H1 (cell line): Measurements from ENCODE around the gene MOB3B. TPM values are rescaled to one million over a fixed set of nuclear protein-coding genes. Genes with fewer than 3 reads are reported as not detected.

ENCODE experiments used
- CTCF ChIA-PET: fragments of 300-600 bp; sonication (Branson Sonifier 250); formaldehyde crosslinking; loops from one replicate; lab custom pipeline; 2021; ENCODE audit not compliant: partially characterized antibody; lab: Charles Lee
- POLR2A ChIA-PET: fragments of 300-600 bp; sonication (Branson Sonifier 250); formaldehyde crosslinking; loops from one replicate; lab custom pipeline; 2021; ENCODE audit warnings: inconsistent platforms; ENCODE audit not compliant: partially characterized antibody; lab: Charles Lee
- DNase-seq, 2 experiments: peaks; one replicate each; pipeline versions ENCODE4 v3.0.0 to v3.0.0-alpha.2; 2010 to 2022; ENCODE audit warnings: low spot score in 2 of 2, low read depth in 1 of 2, mixed read lengths in 1 of 2
- FAIRE-seq: peaks from 2 replicates; lab custom pipeline; 2011; peaks lifted over from hg19 to GRCh38; lab: Jason Lieb, UNC
- H2AFZ ChIP-seq: 2 replicates; pipeline ENCODE4 v1.8.1; 2012; ENCODE audit warnings: low read length, inconsistent platforms
- H2AK5ac ChIP-seq: 2 replicates; pipeline ENCODE4 v1.6.1; 2013; ENCODE audit warnings: low read depth, low read length
- H2BK120ac ChIP-seq: replicated peaks from 2 replicates; pipeline ENCODE3; 2013; ENCODE audit warnings: low read depth, low read length, inconsistent platforms
- H2BK12ac ChIP-seq: 2 replicates; pipeline ENCODE4 v1.6.1; 2013; ENCODE audit warnings: low read depth, low read length
- H2BK15ac ChIP-seq: 2 replicates; pipeline ENCODE4 v1.6.1; 2013; ENCODE audit warnings: low read length
- H2BK20ac ChIP-seq: 2 replicates; pipeline ENCODE4 v1.6.1; 2013; ENCODE audit warnings: low read length
- H2BK5ac ChIP-seq: 2 replicates; pipeline ENCODE4 v1.6.1; 2013; ENCODE audit warnings: low read depth, low read length
- H3K14ac ChIP-seq: 2 replicates; pipeline ENCODE4 v1.6.1; 2013; ENCODE audit warnings: inconsistent platforms; ENCODE audit not compliant: insufficient read length
- H3K18ac ChIP-seq: 2 replicates; pipeline ENCODE4 v1.6.1; 2013; ENCODE audit warnings: low read length; ENCODE audit errors: extremely low read depth
- H3K23ac ChIP-seq: 2 replicates; pipeline ENCODE4 v1.6.1; 2013; ENCODE audit warnings: inconsistent platforms; ENCODE audit not compliant: insufficient read length
- H3K23me2 ChIP-seq: 2 replicates; pipeline ENCODE4 v1.6.1; 2013; ENCODE audit warnings: low read depth, low read length
- H3K27ac ChIP-seq: 2 replicates; pipeline ENCODE4 v1.6.1; 2011; ENCODE audit warnings: low read depth, low read length, inconsistent platforms
- H3K27me3 ChIP-seq, 4 experiments: replicated peaks in 1 of 4; 1 replicate in 1 of 4; 2 replicates in 3 of 4; pipeline versions ENCODE4 v1.6.1 to v1.8.1; 2011 to 2013; ENCODE audit warnings: low read length in 3 of 4, mild to moderate bottlenecking in 3 of 4, inconsistent platforms in 2 of 4, mixed read lengths in 2 of 4, moderate library complexity in 1 of 4; ENCODE audit not compliant: control insufficient read depth in 3 of 4, insufficient read depth in 3 of 4; ENCODE audit errors: extremely low read depth in 1 of 4
- H3K36me3 ChIP-seq, 4 experiments: 2 replicates each; pipeline versions ENCODE4 v1.6.1 to v1.8.1; 2011 to 2013; ENCODE audit warnings: mild to moderate bottlenecking in 4 of 4, low read length in 3 of 4, moderate library complexity in 2 of 4, control low read depth in 1 of 4, inconsistent platforms in 1 of 4; ENCODE audit not compliant: insufficient read depth in 4 of 4, control insufficient read depth in 2 of 4
- H3K4ac ChIP-seq: replicated peaks from 2 replicates; pipeline ENCODE3; 2013; ENCODE audit warnings: low read length, low read depth, mixed read lengths, inconsistent platforms; ENCODE audit not compliant: insufficient read length
- H3K4me1 ChIP-seq, 4 experiments: replicated peaks in 1 of 4; 1 replicate in 1 of 4; 2 replicates in 3 of 4; pipeline versions ENCODE4 v1.6.1 to v1.8.1; 2011 to 2013; ENCODE audit warnings: low read length in 3 of 4, inconsistent platforms in 2 of 4, mixed read lengths in 1 of 4; ENCODE audit not compliant: insufficient read depth in 4 of 4, control insufficient read depth in 3 of 4
- H3K4me2 ChIP-seq, 2 experiments: 2 replicates each; pipeline versions ENCODE4 v1.6.1 to v1.8.1; 2011 to 2013; ENCODE audit warnings: low read depth in 2 of 2, low read length in 2 of 2, control low read depth in 1 of 2, inconsistent platforms in 1 of 2, mild to moderate bottlenecking in 1 of 2; ENCODE audit not compliant: insufficient read depth in 1 of 2
- H3K4me3 ChIP-seq, 4 experiments: fragments of 200-600, 300-600 bp in 1 of 4; sonication (generic), shearing (Covaris generic), sonication (Bioruptor Twin) in 1 of 4; 2 replicates each; pipeline versions ENCODE4 v1.5.1 to v1.8.1; 2011 to 2016; ENCODE audit warnings: low read length in 4 of 4, low read depth in 3 of 4, control low read depth in 2 of 4, inconsistent platforms in 2 of 4, mild to moderate bottlenecking in 2 of 4, mixed read lengths in 1 of 4, moderate library complexity in 1 of 4; ENCODE audit not compliant: insufficient read depth in 2 of 4; ENCODE audit errors: extremely low read depth in 1 of 4
- H3K56ac ChIP-seq: replicated peaks from 2 replicates; pipeline ENCODE3; 2013; ENCODE audit warnings: low read depth, mild to moderate bottlenecking, mixed read lengths, low read length, inconsistent platforms; ENCODE audit not compliant: insufficient read length
- H3K79me1 ChIP-seq: 2 replicates; pipeline ENCODE4 v1.6.1; 2013; ENCODE audit warnings: low read depth, low read length, control low read depth
- H3K79me2 ChIP-seq, 2 experiments: 2 replicates each; pipeline versions ENCODE4 v1.6.1 to v1.8.1; 2012 to 2013; ENCODE audit warnings: low read length in 2 of 2, mild to moderate bottlenecking in 2 of 2, inconsistent platforms in 1 of 2; ENCODE audit not compliant: insufficient read depth in 2 of 2, control insufficient read depth in 1 of 2
- H3K9ac ChIP-seq, 4 experiments: replicated peaks in 1 of 4; 1 replicate in 1 of 4; 2 replicates in 3 of 4; pipeline versions ENCODE4 v1.6.1 to v1.8.1; 2011 to 2013; ENCODE audit warnings: low read depth in 3 of 4, low read length in 3 of 4, control low read depth in 2 of 4, mild to moderate bottlenecking in 2 of 4, moderate library complexity in 2 of 4, inconsistent platforms in 1 of 4; ENCODE audit errors: extremely low read depth in 1 of 4
- H3K9me3 ChIP-seq, 2 experiments: 2 replicates each; pipeline versions ENCODE4 v1.6.1 to v1.8.1; 2012 to 2013; ENCODE audit warnings: mild to moderate bottlenecking in 2 of 2, moderate library complexity in 2 of 2, control low read depth in 1 of 2, inconsistent platforms in 1 of 2, low read depth in 1 of 2, low read length in 1 of 2, mixed read lengths in 1 of 2; ENCODE audit not compliant: insufficient read depth in 2 of 2
- H4K20me1 ChIP-seq, 2 experiments: replicated peaks in 1 of 2; 2 replicates each; pipeline versions ENCODE3 to v1.8.1; 2011 to 2013; ENCODE audit warnings: inconsistent platforms in 2 of 2, low read length in 2 of 2, mild to moderate bottlenecking in 1 of 2; ENCODE audit not compliant: insufficient read depth in 2 of 2, control insufficient read depth in 1 of 2
- H4K5ac ChIP-seq: 2 replicates; pipeline ENCODE4 v1.6.1; 2013; ENCODE audit warnings: low read length, low read depth, mixed read lengths, inconsistent platforms; ENCODE audit not compliant: insufficient read length
- H4K8ac ChIP-seq: 2 replicates; pipeline ENCODE4 v1.8.0; 2013; ENCODE audit warnings: mild to moderate bottlenecking, moderate library complexity, low read length, inconsistent platforms; ENCODE audit not compliant: insufficient read depth; ENCODE audit errors: extremely low read depth
- H4K91ac ChIP-seq: replicated peaks from 2 replicates; pipeline ENCODE3; 2013; ENCODE audit warnings: low read length, mixed read lengths, inconsistent platforms; ENCODE audit not compliant: insufficient read length
- ASH2L ChIP-seq: fragments of 200-600, 300-600 bp; sonication (generic); IDR thresholded peaks from one replicate; pipeline ENCODE4 v1.7.1; 2017; ENCODE audit warnings: low read length
- BACH1 ChIP-seq: IDR thresholded peaks from 2 replicates; pipeline ENCODE4 v1.6.1; 2012; ENCODE audit warnings: low read length, improper control_type of control experiment
- BRCA1 ChIP-seq: IDR thresholded peaks from 2 replicates; pipeline ENCODE4 v1.6.1; 2012; ENCODE audit warnings: low read depth, low read length, improper control_type of control experiment
- CHD1 ChIP-seq: IDR thresholded peaks from 2 replicates; pipeline ENCODE4 v1.6.1; 2012; ENCODE audit warnings: low read depth, low read length, improper control_type of control experiment
- POLR2AphosphoS5 ChIP-seq: IDR thresholded peaks from 2 replicates; pipeline ENCODE4 v1.6.1; 2011; ENCODE audit warnings: low read depth, low read length
- SP2 ChIP-seq: IDR thresholded peaks from 2 replicates; pipeline ENCODE4 v1.6.1; 2012; ENCODE audit warnings: mild to moderate bottlenecking, low read length, inconsistent platforms
- SP4 ChIP-seq: IDR thresholded peaks from 2 replicates; pipeline ENCODE4 v1.6.1; 2012; ENCODE audit warnings: low read length, inconsistent platforms
- TBP ChIP-seq: IDR thresholded peaks from 2 replicates; pipeline ENCODE4 v1.6.1; 2011; ENCODE audit warnings: low read depth, low read length, improper control_type of control experiment
- ZNF274 ChIP-seq: IDR thresholded peaks from 2 replicates; pipeline ENCODE4 v1.7.0; 2012; ENCODE audit warnings: low read length, borderline replicate concordance; ENCODE audit errors: extremely low read depth
- WGBS, 2 experiments: shearing (Covaris generic) in 1 of 2; methylation state at CpG; one replicate each; pipeline versions ENCODE4 v1.1.6 to v1.1.7; 2013 to 2015; ENCODE audit warnings: low lambda C conversion rate in 2 of 2, mixed read lengths in 2 of 2, inconsistent platforms in 1 of 2, low coverage in 1 of 2, missing lambda C conversion rate in 1 of 2; ENCODE audit not compliant: insufficient replicate concordance in 2 of 2, insufficient coverage in 1 of 2, insufficient read length in 1 of 2; ENCODE audit errors: extremely low coverage in 1 of 2, missing lambda C conversion rate in 1 of 2; 5-methylcytosine and 5-hydroxymethylcytosine counted together
- polyA plus RNA-seq, 7 experiments: library from polyadenylated mRNA; depleted of rRNA in 3 of 7; stranded (reverse) in 5 of 7; unstranded in 2 of 7; fragments of >200 nt in 5 of 7; fragments of 200-250 nt in 2 of 7; gene quantifications; 1 replicate in 5 of 7; 2 replicates in 1 of 7; 4 replicates in 1 of 7; pipeline versions ENCODE4 v1.2.1 to v1.2.3, GENCODE V29; 2011 to 2013; ENCODE audit warnings: missing spikeins in 2 of 7, mixed read lengths in 2 of 7
- total RNA-seq: library from RNA; stranded (reverse); fragmentation: NEBNext Ultra II Directional; extraction: Animal tissue kit (Norgen Biotek cat#: 25700); gene quantifications from 2 replicates; pipeline ENCODE4 v1.2.1, GENCODE V29; 2021
- TF ChIP-seq, protein P1 (sequence below): IDR thresholded peaks from 2 replicates; pipeline ENCODE4 v1.6.1; 2011; ENCODE audit warnings: low read depth, mild to moderate bottlenecking, low read length; ENCODE audit not compliant: insufficient read depth
- TF ChIP-seq, protein P2 (sequence below), 3 experiments: IDR thresholded peaks; 1 replicate in 2 of 3; 2 replicates in 1 of 3; pipeline versions ENCODE4 v1.5.1 to v1.6.1; 2011; ENCODE audit warnings: low read length in 3 of 3, mild to moderate bottlenecking in 3 of 3, inconsistent platforms in 2 of 3, low read depth in 1 of 3, moderate library complexity in 1 of 3; ENCODE audit not compliant: insufficient read depth in 1 of 3; ENCODE audit errors: control extremely low read depth in 1 of 3

MOB3B gene
- total and polyA plus RNA-seq, 2 of the 8 experiments (the other 6 are each of a cell fraction or from before 2014, with no cell fraction given), result 12.7 to 16.1 TPM

DNA sequence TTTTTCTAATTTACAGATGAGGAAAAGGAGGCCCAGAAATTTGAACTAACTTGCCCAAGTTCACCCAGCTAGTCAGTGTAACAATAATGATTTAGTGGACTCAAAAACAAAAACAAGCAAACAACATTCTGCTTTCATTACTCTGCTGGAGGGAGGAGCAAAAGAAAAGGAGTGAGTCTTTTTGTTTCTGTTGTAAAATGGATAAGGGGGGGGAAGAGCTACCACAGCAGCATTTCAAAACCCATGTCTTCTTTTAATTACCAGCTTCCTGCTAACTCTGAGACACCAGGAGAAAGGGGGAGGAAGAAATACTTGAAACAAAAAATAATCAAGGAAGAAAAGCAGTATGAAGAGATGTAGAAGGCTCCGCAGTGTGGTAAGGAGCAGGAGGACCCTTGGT, 193.5 kb downstream of the MOB3B start:
- Histone ChIP-seq H4K20me1 (no peaks in the 10 kb centered on the region), H3K9me3 (no peaks in the 10 kb centered on the region), H3K79me1 (no peaks in the 10 kb centered on the region), H4K5ac (no peak overlapping the region), H3K9ac (no peak overlapping the region), H3K56ac (no peak overlapping the region), H3K23ac (no peak overlapping the region), H4K91ac (no peak overlapping the region), H3K4me1 (peaks cover 2 to 14% (median 11%) of the 10 kb centered on the region in 4 experiments; a peak in 6 of 7 replicates), H2AFZ (no peak overlapping the region), H4K8ac (no peak overlapping the region), H3K4ac (no peak overlapping the region), H3K27me3 (no peaks in the 10 kb centered on the region), H2BK12ac (no peak overlapping the region), H3K79me2 (no peaks in the 10 kb centered on the region), H3K27ac (no peak overlapping the region), H3K4me3 (no peak overlapping the region), H3K14ac (no peak overlapping the region), H3K18ac (no peak overlapping the region), H3K23me2 (no peaks in the 10 kb centered on the region), H2BK5ac (no peak overlapping the region), H3K36me3 (no peaks in the 10 kb centered on the region), H3K4me2 (no peak overlapping the region), H2BK120ac (no peak overlapping the region), H2BK20ac (no peak overlapping the region), H2AK5ac (no peak overlapping the region), H2BK15ac (peak overlapping the region; percentile 48; the same call in 1 of the 2 replicates)
- TF ChIP-seq, protein P1, sequence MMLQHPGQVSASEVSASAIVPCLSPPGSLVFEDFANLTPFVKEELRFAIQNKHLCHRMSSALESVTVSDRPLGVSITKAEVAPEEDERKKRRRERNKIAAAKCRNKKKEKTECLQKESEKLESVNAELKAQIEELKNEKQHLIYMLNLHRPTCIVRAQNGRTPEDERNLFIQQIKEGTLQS, result no peak
- TF ChIP-seq SP4, result no peak
- no peak for TF ChIP-seq ZNF274
- no peak for TF ChIP-seq POLR2AphosphoS5
- no peak for TF ChIP-seq ASH2L
- TF ChIP-seq TBP, result no peak
- TF ChIP-seq CHD1, result no peak
- no peak for TF ChIP-seq BRCA1
- TF ChIP-seq, protein P2, sequence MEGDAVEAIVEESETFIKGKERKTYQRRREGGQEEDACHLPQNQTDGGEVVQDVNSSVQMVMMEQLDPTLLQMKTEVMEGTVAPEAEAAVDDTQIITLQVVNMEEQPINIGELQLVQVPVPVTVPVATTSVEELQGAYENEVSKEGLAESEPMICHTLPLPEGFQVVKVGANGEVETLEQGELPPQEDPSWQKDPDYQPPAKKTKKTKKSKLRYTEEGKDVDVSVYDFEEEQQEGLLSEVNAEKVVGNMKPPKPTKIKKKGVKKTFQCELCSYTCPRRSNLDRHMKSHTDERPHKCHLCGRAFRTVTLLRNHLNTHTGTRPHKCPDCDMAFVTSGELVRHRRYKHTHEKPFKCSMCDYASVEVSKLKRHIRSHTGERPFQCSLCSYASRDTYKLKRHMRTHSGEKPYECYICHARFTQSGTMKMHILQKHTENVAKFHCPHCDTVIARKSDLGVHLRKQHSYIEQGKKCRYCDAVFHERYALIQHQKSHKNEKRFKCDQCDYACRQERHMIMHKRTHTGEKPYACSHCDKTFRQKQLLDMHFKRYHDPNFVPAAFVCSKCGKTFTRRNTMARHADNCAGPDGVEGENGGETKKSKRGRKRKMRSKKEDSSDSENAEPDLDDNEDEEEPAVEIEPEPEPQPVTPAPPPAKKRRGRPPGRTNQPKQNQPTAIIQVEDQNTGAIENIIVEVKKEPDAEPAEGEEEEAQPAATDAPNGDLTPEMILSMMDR (IDR thresholded peaks at IDR 0.05; ENCODE audit: control extremely low read depth in 1 of 3, insufficient read depth in 1 of 3, low read depth in 1 of 3, low read length in 3 of 3), result no peak
- TF ChIP-seq BACH1, result no peak
- TF ChIP-seq SP2, result no peak
- ChIA-PET POLR2A (no interaction called here), CTCF (interaction anchor here (0.6 to 4.8 kb wide), 6 partner anchors 10 to 216 kb away, joined by 3 to 13 read pairs (median 3); no protein-coding TSS in a partner anchor)
- FAIRE-seq, result no peak
- DNase-seq, result no peak
- 88% methylated on average over 1 of the region's 1 CpG; no CpG with 5 or more reads in 1 of the 2 experiments for WGBS, 2 experiments
